AG08396 (cell line): ENCODE data around the gene DCN.
A peak's percentile ranks its signal among the peaks of the same experiment; 100 is the strongest.
"Not testable (repeated sequence)": the region's sequence is repeated elsewhere in the genome, so short reads cannot be mapped to it uniquely, and the experiment has no call there.

Source experiments
- DNase-seq: peaks from one replicate; pipeline ENCODE4 v3.0.0; 2012; ENCODE audit warnings: low spot score, mixed read lengths

Gene DCN

DNA sequence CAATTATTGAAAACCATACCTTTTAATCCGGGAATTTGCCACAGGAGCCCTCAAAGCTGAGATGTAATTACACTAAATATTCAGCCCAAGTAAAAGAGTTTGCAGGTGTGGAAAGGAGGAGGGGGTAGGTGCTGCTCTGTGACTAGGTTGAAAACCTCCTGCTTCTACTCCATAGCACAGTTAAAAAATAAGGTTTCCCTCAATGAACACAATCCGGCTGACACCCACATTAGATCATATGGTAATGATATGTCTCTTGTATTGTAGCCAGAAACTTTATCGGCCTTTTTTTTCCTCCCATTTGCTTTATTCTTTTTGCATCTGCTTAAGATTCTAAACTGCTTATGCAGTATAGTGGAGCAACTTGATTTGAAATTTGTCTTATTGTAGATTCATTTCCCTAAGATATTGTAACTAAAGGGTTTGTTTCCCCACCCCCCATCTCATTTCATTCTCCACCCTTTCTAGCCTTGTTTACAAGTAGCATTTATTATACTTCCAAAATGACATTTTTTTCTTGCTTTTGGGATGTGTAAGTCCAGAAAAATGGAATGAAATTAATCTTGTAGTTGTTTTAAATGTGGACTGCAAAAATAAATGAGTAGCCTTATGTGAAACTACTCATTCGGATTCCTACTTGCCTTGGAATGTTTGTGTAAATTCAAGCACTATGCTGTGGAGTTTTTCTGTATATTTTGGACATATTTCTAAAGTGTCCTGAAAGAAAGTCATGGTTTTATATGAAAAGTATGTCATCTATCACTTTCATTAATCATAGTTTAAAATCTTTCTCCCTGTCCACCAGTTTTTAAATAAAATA, at the start of gene DCN:
DCN (minus strand) TSS at position 182 of the 820 bp plus-strand sequence. CDS start 4,265 bp downstream, outside the sequence.
- no peak for DNase-seq

- no peak for DNase-seq
These were observed 48.2 kb upstream of the DCN start for GRCh38 chr12:91230841-91231240.

- DNase-seq: no peak
These were observed 44.3 kb upstream of the DCN start for GRCh38 chr12:91226951-91227350.

- DNase-seq: no peak
These were observed 42.7 kb upstream of the DCN start for GRCh38 chr12:91225316-91225715.

GRCh38 chr12:91224401-91224800, 41.8 kb upstream of the DCN start:
- DNase-seq: no peak

DNA sequence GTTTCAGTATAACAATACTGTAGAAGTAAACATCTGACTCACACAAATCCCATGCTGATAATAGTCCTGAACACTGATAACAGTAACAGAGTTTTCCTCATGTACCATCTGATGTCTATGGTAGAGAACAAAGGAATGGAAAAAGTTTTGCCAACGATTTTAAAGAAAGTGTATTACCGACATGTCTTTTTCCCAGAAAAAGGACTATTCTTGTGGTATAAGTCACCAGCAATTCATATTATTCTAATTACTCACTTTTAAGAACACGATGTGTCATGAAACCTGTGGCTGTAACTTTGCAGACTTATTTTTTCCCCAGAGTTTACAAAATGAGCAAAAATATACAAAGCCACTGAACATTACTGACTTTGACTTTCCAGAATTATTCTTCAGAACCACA, 40.1 kb upstream of the DCN start:
- no peak for DNase-seq

DNA sequence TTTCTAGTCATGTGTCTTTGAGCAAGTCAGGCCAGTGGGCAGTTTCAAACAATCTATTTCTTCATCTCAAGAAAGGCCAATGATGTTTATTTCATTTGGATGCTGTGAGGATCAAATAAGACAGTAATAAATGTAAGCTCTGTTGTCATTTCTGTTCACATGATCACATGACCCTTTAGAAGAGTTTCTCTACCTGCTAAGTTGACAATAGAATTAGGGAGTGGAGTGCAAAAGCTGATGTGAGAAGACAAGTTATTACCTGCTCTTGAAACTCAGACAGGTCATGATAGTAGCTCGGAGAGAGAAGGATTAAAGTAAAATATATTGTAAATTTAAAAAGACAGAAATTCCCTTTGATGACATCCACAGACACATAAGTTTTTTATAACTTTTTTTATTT, 37.3 kb upstream of the DCN start:
- no peak for DNase-seq

DNA sequence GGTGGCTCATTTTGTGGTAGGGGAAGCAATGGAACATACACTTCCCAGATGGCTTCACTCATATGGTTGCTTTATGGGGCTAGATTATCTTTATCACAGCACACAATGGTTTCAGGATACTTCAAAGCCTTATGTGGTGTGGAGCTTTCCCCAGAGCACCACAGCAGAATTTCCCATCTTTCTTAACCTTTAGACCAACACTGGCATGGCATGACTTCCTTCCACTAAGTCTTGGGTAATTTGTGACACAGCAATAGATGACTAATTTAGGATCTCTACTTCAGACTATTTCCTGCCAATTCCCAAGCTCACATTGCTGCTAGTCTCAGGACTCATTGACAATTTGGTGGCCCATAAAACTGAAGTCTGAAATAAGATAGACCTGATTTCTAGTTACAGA, 36.9 kb upstream of the DCN start:
- DNase-seq: no peak

- DNase-seq: no peak
These were observed 34.3 kb upstream of the DCN start for GRCh38 chr12:91216871-91217270.

- DNase-seq: peak; percentile 27
These were observed 33.4 kb upstream of the DCN start for GRCh38 chr12:91215940-91216454.

DNA sequence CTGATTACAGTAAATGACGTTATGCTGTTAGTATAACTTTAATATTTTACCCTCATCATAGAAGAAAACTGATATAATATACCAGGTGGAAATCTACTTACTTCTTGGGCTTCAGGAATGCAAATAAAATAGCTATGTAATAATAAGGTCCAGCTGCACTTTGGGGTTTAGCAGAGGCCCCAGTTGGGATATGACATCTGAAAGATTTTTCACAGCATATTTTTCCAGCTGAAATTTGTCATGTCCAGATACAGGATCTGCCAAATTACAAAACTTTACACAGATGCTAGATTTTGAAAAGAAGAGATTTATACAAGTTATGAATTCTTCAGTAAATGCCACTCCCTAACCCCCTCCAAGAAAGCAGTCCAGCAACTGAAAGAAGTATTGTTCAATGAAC, 29.2 kb upstream of the DCN start:
- DNase-seq: no peak

GRCh38 chr12:91210618-91211017, 28.0 kb upstream of the DCN start:
- DNase-seq: no peak

DNA sequence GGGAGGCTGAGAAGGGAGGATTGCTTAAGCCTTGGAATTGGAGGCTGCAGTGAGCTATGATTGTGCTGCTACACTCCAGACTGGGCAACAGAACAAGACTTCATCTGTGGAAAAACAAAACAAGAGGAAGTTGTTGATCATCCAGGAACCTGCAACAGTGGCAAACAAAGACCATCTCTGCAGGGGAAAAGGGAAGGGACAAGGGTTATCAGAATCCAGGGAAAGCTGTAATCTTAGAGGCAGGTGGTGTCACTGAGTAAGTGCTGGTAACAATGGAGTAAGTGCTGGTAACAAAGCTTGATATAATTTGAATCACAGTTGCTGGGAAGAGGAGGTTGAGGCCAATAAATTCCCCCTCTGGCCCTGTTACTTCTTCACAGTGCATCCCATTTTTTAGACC, 27.5 kb upstream of the DCN start:
- DNase-seq: no peak

GRCh38 chr12:91207301-91207700, 24.7 kb upstream of the DCN start:
- DNase-seq: not testable (repeated sequence)

DNA sequence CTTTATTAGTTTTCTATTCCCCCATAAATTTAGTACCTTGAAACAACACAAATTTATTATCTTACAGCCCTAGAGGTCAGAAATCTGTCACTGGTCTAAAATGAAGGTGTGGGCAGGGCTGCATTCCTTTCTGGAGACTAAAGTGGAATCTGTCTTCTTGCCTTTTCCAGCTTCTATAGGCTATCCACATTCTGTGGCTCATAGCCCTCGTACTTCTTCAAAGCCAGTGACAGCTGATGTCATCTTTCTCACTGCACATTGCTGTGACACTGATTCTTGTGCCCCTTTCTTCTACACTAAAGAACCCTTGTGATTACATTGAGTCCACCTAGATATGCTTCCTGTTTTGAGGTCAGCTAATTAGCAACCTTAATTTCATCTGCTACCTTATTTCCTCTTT, 23.2 kb upstream of the DCN start:
- no peak for DNase-seq

- no peak for DNase-seq
These were observed 21.8 kb upstream of the DCN start for GRCh38 chr12:91204421-91204820.

DNA sequence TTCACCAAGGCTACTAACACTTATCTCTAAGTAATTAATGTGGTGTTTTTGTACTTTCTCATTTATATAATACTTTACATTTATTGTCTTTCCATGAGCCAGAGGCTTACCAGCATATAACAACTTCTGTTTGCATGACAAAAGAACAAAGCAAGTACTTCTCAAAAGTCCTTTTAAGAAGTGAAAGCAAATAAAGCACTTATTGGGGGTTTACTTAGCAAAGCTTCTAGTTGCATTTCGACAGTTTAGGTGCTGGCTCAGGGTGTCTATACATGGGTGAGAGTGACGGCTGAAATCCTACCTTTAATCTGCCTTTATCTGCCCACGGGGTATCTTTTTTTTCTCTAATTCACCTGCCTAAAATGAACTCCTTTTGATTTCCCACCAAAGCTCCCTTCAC, 21.0 kb upstream of the DCN start:
- no peak for DNase-seq

DNA sequence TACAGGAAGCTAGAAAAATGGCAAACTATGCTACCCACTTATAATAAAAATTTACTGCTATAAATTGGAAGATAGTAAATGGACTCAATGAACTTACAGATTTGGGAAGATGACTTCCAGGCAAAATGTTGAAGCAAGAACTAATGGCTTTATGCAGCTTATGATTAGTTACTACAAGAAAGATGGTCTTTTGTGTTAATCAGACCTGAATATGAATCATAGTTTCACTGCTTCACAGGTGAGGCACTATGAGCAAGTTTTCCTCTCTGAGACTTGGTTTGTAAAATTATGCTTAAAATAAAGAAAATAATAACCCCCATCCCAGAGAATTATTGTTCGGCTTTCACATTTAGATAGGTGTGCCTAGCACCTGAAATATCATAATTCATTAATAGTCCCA, 19.8 kb upstream of the DCN start:
- DNase-seq: no peak

DNA sequence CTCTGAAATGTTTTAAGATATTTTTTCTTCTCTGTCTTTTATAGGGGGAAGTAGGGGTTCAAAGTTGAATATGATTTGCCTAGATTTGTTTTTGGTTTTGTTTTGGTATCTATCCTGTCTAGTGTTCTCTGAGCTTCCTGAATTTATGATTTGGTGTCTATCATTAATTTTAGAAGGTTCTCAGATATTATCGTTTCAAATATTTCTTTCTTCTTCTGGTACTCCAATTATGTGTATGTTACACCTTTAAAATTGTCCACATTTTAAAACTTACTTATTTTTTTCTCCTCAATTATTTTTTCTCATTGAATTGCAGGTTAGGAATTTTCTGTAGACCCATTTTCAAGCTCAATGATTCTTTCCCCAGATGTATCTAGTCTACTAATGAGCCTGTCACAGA, 13.8 kb upstream of the DCN start:
- DNase-seq: no peak

DNA sequence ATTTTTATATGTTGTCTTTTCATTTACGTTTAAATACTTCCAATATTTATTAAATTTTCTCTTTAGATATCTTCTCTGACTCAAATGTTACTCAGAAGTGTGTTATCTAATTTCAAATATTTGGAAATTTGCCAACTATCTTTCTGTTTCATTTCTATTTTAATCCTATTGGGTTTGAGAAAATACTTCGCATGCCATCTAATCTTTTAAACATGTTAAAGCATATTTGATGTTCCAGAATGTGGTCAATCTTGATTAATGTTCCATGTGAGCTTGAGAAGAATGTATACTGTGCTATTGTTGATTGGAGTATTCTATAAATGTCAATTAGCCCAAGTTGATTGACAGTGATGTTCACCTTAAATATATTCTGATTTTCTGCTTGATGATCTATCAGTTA, 11.9 kb upstream of the DCN start:
- DNase-seq: no peak

- no peak for DNase-seq
These were observed 9.0 kb upstream of the DCN start for GRCh38 chr12:91191513-91192111.

DNA sequence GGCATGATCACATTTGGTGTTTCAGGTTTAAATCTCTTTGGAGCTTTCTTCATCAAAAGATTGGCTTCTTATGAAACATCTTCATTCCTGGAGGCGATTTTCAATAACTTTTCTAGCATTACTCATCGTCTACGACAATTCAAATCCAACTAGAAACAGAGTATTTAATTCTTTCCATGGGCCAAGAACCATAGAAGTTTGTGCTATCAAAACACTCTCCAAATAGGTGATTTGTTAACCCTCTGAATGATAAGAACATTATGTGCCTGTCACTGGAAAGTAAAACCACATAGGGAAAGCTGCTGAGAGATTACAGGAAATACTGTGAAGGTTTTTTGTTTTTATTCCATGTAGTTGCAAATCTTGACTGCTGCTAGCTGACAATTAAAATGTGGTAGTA, 6.9 kb upstream of the DCN start:
- DNase-seq: no peak

DNA sequence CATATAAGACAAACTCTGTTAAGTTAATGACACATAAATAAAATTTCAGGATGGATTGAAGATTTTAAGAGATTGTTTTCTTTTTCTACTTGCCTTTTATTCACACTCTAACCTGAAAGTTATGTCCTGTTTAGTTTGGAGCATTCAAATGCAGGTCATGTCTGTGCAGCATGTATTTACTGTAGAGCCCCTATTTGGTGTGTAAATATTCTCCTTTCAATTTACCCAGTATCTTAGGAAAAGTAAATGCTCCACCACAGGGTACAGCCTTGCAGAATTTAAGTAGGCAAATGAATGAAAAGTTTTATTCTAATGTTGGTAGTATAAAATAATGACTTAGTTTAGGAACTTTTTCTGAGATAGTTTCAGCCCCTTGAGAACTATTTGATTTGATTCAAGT, 6.2 kb upstream of the DCN start:
- no peak for DNase-seq

DNA sequence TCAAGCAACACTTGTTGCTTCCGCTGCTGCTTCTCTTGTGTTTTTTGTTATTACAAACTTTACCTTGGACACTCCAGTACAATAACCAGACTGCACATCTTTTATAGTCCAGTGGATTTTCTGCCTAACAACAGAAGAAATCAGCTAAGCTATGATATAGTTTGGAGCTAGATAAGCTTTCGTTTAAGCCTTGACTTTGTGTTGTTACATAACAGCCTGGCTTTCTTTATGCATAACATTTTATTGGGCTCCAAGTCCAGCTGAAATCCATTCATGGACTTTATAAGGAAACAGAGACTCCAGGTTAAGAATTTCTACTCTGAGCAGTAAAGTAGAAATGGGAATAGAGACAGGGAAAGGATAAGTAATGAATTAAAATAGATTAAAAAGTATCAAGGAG, 3.5 kb upstream of the DCN start:
- DNase-seq: no peak
